IPS-18c (cell line): ENCODE data around the gene IFITM10.

Source experiments
- H3K4me3 ChIP-seq: 2 replicates; pipeline ENCODE4 v1.7.0; 2013; ENCODE audit warnings: low read depth, mild to moderate bottlenecking, low read length, moderate library complexity; ENCODE audit not compliant: insufficient read depth
- H3K9me3 ChIP-seq: one replicate; pipeline ENCODE4 v1.6.1; 2013; ENCODE audit warnings: mild to moderate bottlenecking, low read length, moderate library complexity; ENCODE audit not compliant: control insufficient read depth, insufficient read depth

IFITM10 gene

DNA sequence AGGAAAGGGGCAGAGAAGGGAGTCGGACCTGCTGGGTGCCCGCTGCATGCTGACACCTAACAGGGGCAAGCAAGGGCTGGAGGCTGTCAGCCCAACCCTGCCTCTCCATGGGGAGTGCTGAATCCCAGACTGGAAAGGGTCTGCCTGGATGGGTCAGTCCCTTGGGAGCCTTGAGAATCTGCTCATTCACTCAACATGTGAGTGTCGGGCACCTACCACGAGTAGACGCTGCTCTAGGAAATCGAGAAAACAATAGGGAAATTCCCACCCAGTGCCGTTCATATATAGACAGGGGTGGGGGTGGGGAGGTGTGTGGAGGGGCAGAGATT lies 17.7 kb upstream of the IFITM10 start:
- no peak overlapping the region for H3K4me3 ChIP-seq
- H3K9me3 ChIP-seq, result no peaks in the 10 kb centered on the region

DNA sequence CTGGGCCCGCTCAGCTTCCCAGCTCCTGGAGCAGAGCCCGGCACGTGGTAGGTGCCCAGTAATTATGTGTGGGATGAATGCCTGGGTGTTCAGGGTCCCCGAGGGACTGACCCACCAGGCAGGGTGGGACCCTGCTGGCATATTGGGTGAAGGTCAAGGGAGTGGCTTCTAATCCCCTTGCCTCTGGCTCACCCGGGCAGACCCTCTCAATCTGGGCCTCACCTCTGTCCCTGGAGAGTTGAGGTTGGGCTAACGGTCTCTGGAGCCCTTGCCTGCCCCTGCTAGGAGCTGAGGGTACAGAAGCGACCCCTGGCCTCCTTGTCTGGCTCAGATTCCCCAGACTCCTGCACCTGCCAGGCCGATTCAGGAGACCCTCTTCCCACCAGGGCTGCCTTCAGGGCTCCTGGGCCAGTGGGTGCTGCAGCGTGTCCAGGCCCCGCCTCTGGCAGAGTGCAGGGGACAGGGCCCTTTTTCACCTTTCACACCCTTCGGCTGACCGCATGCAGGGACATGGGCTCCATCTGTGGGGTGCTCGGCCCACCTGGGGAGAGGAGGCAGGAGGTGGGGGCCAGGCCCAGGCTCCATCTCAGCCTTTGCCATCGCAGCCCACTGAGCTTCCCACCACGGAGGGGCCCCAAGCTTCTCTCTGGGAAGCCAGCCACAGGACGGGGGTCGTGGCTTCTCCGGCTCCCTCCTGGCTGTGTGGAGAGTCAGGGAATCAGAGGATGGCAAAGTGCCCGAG lies 17.2 kb upstream of the IFITM10 start:
- Histone ChIP-seq H3K9me3 (no peaks in the 10 kb centered on the region), H3K4me3 (no peak overlapping the region)

DNA sequence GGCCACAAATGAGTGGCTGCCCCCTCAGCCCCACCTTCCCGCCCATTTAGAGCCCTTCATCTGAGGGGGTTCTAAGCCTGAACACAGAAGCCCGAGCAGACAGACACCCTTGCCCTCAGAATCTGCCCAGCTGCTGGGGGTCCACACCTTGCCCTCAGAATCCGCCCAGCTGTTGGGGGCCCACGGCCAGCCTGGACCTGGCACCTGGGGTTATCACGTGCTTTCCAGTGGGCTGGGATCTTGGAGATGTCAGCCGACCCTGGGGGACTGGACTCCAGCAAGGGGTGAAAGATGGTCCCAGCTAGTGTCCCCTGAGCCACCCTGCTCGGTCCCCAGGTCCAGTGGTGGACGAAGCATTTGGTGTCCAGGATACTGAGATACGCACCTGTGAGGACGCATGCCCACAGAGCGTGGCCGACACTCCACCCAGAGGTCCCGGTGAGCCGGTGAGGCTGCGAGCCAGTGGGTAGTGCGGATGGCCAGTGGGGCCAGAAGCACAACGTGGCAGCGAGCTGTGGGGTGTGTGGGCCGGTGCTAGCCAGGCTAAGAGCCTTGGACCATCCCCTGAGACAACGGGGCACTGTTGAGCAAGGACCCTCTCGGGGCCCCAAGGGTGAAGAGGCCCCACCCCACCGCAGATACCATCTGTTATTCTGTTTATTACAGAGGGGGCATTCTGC lies 16.5 kb upstream of the IFITM10 start:
- Histone ChIP-seq H3K9me3 (no peaks in the 10 kb centered on the region), H3K4me3 (no peak overlapping the region)

DNA sequence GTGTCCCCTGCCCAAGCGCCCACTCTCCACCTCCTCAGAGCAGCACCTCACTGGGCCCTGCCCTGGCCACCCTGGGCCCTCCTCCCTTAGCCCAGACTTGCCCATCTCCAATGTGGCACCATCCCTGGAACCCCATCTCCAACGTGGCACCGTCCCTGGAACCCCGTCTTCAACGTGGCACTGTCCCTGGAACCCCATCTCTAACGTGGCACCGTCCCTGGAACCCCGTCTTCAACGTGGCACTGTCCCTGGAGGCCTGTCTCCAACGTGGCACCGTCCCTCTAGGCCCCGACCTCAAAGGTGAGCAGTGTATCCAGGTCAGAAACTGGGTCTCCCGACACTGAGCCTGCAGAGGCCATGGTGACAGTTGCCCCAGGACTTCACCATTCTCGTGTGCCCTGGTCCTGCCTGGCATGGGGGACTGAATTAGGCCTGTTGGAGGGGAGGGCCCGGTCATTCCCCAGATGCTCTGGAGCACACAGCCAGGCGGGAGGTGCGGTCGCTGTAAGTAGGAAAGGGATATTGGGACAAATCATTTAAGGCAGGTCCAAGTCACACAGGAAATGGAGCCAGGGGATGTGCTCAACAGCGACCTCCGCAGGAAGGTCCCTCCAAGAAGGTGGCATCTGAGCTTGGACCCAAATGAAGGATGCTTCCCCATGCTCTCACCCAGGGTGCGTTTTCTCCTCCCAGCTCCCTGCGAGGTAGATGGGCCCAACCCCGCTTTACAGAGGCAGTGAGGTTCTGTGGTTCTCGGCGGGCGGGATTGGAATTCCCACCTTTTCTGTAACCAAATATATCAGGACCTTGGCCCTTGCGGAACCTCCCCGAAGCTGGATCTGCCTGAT lies 15.7 kb upstream of the IFITM10 start:
- Histone ChIP-seq H3K9me3 (no peaks in the 10 kb centered on the region), H3K4me3 (no peak overlapping the region)

DNA sequence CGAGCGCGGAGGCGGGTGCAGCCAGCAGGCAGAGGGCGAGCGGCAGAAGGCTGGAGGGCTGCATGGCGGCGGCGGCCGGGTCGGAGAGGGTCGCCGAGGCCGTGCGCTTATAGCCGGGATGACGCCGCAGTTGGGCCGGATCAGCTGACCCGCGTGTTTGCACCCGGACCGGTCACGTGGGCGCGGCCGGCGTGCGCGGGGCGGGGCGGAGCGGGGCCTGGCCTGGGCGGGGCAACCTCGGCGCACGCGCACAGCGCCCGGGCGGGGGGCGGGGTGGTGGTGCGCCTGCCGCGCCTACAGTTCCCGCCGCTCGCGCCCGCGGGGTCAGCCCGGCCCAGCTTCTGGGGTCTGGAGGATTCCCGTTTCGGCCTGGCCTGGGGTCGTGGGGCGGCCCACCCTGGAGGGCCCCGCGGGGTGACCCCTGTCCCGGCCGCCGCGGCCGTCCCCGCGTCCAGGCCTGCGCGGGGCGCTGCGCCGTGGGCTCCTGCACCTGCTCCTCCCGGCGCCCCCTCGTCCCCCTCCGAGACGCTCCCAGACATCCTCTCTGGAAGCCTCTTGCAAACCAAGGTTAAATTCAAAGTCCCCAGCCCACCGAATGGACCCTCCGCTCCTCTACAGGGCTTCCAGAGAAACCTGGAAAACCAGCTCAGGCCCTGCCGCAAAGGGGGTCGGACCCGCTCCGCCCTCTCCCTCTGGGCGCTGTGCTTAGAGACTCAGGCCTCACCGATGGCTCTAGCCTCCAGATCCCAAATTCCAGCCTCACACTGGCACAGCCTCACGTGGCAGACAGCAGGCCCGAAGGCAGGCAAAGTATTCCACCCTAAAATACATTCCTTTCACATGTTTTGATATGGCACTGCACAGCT lies 13.6 kb upstream of the IFITM10 start, which contains the start of gene CTSD:
Gene CTSD (minus strand): TSS at position 132 of the 866 bp plus-strand sequence. CDS start 68 bp downstream, at position 64.
- no peaks in the 10 kb centered on the region for H3K9me3 ChIP-seq
- peak within 1 kb of the TSS; percentile 78 for H3K4me3 ChIP-seq

DNA sequence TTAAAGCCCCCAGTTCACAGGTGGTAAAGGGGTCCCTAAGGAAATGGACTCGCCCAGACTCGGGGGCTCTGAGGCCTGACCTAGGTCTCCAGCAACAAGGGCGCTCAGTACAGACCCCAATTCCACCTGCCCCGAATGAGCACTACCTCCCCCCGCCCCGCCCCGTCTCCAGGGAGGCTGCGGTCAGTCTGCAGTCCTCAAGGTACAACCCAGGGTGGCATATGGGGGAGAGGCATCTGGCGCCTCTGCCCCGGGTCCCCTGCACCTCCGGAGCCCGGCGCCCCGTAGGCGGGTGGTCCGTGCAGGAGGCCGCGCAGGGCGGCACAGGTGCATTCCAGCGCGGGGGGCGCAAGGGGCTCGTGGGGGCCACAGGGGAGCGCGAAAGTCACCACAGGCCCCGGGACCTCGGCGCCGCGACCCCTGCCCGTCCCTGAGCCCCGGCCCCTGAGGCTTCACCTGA lies 13.0 kb upstream of the IFITM10 start:
- Histone ChIP-seq H3K9me3 (no peaks in the 10 kb centered on the region), H3K4me3 (peak overlapping the region; percentile 78)

DNA sequence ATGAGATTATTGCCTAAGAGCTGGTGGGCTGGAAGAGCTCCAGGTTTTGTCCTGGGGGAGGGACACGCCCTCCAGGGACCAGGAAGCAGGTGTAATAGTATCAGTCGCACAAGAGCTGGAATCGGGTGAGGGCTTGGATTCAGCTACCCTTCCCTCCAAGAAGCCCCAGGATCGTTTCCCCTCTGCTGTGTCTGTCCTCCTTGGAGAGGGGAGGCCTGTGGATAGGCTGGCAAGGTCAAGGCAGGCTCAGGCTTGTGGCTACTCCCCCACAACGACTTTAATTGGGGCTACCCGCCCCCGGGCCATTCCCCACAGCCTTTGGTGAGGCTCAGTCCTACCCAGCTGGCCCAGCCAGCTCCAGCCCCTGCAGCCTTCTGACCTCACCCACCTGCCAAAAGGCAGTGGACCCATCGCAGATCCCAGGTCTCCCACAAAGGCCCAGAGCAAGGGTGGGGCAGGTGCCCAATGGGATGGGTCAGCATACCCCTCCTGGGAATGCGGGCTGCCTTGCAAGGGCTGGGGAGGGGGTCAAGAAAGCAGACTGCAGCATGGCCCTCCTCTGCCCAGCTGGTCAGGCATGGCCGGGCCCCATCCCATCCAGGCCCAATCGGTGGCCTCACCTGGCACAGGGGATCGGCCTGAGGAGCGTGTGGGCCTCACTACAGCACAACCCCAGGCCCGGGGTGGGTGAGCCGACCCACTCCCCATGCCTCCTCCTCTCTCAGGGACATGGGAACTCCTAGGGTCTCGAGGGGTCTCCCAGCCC lies 12.3 kb upstream of the IFITM10 start:
- no peaks in the 10 kb centered on the region for H3K9me3 ChIP-seq
- peak overlapping the region; percentile 78 for H3K4me3 ChIP-seq

DNA sequence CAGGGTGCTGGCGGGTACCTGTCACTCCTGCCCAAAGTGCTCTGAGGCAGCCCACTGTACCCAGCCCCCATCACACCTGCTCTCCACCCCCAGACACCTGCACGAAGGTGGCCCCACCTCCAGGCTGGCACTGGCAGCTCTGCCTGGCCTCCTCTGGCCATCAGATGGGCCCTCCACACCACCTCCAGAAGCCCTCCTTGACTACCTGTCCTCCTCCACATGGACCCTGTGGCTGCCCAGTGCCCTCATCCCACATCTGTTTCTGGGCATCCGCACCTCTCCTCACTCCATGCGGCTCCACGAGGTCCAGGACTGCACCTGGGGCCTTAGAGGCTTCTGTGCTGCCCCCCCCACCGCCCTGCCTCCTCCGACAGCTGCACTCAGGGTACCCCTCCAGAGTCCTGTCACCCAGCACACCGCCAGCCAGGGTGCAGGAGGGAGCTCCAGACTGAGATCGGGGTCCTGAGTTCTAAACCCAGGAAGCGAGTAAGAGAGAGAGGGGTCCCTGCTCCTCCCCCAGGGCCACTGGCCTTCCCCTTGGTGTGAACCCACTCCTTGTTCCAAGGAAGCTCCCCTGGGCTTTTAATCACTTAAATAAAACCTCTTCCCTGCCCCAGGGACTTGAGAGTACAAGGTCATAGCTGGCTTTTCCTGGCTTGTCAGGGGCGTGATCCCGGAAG lies 11.6 kb upstream of the IFITM10 start:
- no peaks in the 10 kb centered on the region for H3K9me3 ChIP-seq
- H3K4me3 ChIP-seq, result no peak overlapping the region

DNA sequence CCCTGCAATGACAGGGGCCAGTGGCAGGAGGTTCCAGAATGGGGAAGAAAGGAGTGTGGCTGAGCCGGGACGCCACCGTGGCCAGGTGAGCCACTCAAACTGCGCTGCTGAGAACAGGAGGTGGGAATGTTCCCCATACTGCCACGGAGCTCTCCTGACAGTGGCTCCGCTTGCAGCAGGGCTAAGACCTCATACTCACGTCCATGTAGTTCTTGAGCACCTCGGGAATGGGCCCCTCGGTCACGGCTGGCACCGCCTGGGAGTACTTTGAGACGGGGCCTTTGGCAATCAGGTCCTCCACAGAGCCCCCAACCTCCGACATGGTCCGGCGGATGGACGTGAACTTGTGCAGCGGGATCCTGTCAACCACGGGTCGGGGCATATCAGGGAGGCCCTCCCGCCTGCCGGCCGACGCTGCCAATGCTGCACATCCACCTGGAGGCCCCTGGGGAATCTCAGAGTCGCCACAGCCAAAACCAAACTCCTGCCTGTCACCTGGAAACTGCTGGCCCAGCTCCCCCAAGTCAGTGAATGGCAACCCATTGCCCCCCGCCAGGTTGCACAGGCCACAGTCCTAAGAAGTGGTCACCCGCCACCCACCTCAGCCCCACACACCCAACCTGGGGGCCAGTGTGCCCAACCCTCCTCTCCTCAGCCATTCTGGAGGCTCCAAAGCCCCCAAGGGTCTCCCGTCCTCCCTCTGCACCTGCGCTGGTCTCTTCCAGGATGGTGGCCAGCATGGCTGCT lies 10.9 kb upstream of the IFITM10 start:
- H3K9me3 ChIP-seq, result no peaks in the 10 kb centered on the region
- no peak overlapping the region for H3K4me3 ChIP-seq

DNA sequence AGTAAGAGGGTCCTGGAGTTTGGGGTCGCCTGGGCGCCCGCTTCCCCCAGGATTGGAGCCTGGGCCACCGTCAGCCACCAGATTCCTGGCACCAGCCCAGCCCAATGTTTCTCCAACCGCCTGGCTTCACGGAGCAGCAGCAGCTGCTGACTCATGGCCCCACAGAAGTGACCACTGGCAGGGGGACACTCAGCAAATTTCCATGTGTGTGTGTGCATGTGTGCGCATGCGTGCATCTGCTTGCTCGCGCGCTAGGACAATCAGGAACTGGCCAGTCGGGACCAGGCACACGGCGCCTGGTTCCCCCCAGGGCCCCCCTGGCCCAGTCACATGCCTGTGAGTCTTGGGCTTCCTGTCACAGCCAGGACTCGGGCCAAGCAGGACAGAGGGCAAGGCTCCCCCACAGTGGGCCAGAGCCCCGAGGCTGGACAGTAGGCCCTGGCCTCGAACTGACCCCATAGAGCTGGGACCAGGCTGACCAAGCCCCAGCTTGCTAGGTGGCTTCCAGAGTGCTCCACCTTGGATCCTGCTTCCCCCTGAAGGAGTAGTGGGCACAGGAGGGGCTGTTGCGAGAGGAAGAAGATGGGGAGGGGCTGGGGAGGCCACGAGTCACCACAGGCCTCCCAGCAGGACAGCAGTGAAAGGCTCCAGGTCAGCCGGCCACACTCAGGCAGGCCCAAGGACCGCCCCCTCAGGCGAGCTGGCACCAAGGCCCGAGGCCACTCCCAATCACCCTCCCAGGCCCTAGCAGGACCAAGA lies 10.1 kb upstream of the IFITM10 start:
- H3K9me3 ChIP-seq, result no peaks in the 10 kb centered on the region
- no peak overlapping the region for H3K4me3 ChIP-seq

DNA sequence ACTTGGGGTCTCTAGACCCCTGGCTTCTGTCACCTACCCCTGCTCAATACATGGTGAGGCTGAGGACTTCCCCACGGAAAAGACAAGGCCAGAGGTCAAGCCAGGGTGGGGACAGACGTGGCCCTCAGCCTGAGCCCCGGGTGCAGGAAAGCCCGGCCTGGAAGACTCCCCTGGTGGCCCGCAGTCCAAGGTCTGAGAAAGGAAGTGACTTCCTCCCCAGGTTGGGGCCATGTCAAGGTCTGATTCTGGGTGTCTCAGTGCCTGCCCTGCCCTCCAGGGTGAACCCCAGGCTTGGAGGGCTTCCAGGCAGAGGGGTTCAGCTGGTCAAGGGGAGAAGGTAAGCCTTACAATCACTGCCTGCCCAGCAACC lies 9.4 kb upstream of the IFITM10 start:
- H3K4me3 ChIP-seq, result no peak overlapping the region

DNA sequence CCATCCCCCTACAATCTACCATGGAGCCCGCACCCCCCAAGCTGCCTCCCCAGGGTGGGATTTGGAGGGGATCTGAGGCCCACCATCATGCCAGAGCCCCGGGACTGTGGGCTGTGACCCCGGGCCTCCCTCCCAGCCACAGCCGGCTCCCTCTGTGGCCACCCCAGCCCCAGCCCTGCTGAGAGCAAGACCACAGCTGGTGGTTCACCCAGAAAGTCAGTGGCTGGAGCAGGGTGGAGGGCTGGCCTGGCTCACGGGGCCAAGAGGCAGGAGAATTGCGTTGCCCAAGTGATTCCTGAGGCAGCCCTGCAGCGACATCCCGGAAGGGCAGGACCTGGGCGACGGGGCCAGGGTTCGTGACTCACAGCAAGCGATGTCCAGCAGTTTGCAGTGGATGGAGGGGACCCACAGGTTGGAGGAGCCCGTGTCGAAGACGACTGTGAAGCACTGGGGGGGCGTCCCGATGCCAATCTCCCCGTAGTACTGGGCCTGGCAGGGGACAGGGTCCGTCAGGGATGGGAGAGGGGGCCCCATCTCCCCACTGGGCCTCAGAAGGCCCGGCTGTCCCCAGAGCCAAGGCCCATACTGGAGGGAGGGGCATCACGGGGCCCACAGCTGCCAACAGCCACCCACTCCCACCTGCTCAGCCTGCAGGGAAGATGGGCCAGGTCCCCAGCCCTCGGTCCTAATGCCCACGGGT lies 8.9 kb upstream of the IFITM10 start:
- Histone ChIP-seq H3K4me3 (no peak overlapping the region), H3K9me3 (no peaks in the 10 kb centered on the region)

More for the DNA sequence above, 9.4 kb upstream of the IFITM10 start:
- no peaks in the 10 kb centered on the region for H3K9me3 ChIP-seq

DNA sequence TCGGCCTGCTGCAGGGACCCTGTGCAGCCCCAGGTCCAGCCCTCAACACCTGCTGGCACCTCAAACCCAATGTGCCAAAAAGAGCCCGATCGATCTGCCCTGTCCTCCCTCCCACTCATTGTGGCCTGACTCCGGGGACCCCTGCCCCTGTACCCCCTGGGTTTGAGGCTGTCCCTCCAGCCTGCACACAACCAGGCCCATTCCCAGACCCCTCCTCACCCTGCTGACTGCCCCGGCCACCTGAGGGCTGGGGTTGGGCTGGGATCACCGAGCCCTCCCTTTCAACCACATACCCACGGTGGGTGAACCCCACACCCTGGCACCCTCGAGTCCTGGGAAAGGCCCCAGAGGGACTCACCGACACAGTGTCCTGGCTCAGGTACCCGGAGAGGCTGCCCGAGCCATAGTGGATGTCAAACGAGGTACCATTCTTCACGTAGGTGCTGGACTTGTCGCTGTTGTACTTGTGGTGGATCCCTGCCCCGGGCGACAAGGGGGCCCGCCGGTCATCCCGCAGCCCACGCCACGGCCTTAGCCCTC lies 8.3 kb upstream of the IFITM10 start:
- no peaks in the 10 kb centered on the region for H3K9me3 ChIP-seq
- no peak overlapping the region for H3K4me3 ChIP-seq
